VCaP (cell line): ENCODE results near the gene BMP7.

Experiments used
- H3K27ac ChIP-seq: fragments of 450-650 bp; 2 replicates; pipeline ENCODE4 v1.5.1; 2017
- TF ChIP-seq, protein P1 (sequence below): fragments of 450-650 bp; conservative IDR thresholded peaks from 2 replicates; pipeline ENCODE4 v1.5.1; 2017; ENCODE audit warnings: mild to moderate bottlenecking, moderate library complexity

The BMP7 gene

DNA sequence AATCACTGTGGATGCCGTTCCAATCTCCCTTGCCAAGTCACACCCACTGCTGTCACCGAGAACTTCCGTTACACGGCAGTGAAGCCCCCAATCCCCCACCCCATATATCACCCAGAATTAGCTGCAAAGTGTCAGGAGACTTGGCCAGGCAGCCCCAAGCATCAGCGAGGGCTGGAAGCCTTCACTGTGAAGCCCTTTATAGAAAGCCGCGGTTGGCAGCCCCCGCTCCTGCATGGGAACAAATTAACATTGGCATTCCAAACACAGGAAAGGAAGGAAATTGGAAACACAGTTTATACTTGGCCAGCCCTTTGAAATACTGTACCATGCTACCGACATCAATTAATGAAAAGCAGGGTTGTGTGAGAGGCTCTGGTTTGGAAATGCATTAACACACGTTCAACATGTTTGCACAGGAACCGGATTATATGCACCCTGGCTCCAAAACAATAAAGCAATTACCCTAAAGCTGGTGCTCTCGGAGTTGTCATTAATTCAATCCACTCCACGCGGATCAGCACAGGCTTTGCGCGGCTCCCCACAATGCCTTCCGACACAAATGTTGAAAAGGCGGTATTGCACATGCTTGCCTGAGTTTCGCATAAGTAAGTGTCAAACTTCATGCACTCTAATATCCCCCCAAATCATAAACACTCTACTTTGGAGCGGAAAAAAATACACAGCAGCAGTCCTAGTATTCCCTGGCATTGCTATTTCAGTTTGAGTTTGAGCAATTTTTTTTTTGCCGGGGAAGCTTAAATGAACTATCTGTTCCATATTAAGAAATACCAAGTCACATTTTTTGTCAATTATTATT is 7.1 kb downstream of the BMP7 start:
- peak overlapping the region; percentile 74 for H3K27ac ChIP-seq
- TF ChIP-seq, protein P1, sequence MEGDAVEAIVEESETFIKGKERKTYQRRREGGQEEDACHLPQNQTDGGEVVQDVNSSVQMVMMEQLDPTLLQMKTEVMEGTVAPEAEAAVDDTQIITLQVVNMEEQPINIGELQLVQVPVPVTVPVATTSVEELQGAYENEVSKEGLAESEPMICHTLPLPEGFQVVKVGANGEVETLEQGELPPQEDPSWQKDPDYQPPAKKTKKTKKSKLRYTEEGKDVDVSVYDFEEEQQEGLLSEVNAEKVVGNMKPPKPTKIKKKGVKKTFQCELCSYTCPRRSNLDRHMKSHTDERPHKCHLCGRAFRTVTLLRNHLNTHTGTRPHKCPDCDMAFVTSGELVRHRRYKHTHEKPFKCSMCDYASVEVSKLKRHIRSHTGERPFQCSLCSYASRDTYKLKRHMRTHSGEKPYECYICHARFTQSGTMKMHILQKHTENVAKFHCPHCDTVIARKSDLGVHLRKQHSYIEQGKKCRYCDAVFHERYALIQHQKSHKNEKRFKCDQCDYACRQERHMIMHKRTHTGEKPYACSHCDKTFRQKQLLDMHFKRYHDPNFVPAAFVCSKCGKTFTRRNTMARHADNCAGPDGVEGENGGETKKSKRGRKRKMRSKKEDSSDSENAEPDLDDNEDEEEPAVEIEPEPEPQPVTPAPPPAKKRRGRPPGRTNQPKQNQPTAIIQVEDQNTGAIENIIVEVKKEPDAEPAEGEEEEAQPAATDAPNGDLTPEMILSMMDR: no peak

DNA sequence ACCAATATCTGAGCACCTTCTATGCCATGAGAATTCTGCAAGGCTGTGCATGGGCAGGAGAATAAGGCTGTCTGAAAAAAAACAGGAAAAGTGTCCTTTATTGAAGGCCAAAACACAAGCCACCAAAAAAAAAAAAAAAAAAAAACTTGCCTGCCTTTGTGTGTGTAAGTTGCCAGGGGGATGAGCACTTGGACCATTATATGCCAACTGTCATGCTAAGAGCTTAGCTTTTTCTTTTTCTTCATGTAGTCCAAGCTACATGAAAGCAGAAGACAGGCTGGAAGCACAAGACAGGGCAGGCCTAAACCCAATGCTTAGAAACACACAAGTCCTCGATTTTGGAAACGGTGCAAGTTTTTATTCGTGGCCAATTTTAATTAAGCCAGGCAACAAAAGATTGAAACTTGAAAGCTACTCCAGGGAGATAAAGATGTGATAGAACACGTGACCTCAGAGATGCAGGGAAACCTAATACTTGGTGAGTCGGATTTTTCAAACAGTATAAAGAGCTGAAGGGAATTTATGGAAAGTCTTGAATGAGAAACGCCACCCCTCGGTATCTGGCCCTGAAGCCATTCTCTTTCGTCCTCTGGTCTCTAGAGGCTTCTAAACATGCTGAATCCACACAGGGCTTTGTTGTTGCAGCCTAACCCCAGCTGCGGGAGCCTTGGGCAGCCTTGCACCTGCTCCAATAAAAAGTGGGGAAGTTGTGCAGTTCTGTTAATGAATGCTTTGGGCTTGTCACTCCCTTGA is 8.6 kb downstream of the BMP7 start:
- TF ChIP-seq, protein P1: no peak
- H3K27ac ChIP-seq: no peak overlapping the region; the same call in 1 of the 2 replicates

DNA sequence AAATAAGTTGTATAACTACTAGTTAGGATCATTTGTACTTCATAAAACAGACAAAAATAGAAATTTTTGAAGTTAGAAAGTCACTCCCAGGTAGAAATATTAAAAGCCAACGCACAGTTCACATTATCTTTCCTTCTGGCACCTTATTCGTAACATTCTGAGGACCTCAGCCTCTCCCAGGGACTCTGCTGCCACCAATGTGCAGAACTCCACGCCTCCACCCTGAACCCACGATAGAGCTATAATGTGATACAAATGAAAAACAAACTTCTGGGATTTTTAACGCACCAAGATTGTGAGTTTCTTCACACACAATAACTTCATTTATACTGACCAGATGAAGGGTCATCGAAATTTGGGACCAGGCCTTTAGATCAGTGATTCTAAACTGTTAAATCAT is 9.5 kb downstream of the BMP7 start:
- TF ChIP-seq, protein P1: no peak

DNA sequence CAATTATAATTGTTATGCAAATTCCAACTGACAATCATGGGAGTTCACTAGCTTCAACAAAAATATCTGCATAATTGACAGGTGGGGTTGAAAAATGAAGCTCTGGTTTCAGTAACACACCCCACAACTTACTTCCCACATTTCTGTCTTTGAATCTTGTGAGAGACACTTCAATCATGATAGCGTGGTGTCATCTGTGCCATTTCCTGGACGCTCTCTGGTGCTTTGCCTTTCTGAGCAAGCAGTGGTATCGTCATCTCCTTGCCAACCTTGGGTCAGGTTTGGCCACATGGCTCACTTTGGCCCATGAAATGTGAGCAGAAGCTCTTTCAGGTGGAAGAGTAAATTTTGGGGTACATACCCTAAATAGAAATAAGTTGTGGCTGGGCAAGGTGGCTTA is 10.2 kb downstream of the BMP7 start:
- TF ChIP-seq, protein P1: no peak
- H3K27ac ChIP-seq: no peak overlapping the region

More for the DNA sequence above, 9.5 kb downstream of the BMP7 start:
- no peak overlapping the region for H3K27ac ChIP-seq

DNA sequence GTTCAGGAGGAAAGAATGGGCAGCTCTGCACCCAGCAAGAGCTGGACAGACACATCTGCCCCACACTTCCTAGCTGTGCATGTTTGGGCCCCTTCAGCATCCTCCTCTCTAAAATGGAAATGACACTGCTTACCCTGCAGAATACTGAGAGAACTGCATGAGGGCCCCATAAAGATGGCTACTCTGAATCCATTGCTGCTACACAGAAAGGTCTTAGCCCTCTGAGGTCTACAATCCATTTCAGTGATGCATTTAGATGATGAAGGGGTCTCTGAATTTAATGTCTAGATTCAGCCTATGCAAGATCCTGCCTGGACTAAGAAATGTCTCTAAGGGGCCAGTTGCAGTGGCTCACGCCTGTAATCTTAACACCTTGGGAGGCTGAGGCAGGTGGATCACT is 11.3 kb downstream of the BMP7 start:
- TF ChIP-seq, protein P1: no peak
- no peak overlapping the region for H3K27ac ChIP-seq

DNA sequence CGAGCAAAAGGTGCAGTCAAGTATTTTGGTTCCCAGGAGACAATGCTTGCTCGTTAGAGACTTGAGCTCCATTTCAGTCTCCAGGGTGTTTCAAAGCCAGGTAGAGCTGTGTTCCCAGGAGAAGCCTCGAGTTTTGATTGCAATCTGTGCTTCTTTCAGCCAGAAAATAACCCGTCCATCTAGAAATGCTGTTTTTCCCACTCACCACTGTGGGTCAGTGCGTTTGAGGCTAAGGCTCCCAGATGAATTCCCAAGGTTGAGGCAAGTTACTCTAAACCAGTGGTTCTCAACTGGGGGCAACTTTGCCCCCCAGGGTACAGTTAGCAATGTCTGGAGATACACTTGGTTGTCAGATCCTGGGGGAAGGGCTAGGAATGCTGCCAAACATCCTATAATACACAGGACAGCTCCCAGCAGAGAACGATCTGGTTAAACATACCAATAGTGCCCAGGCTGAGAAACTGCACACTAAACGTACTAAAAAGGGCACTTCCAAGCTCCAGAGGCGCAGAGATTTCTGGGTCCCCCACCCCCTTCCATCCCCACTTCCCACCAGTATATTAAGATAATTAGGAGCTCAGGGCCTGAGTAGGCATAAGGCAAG is 13.8 kb downstream of the BMP7 start:
- H3K27ac ChIP-seq: peak overlapping the region; percentile 75
- TF ChIP-seq, protein P1: no peak

DNA sequence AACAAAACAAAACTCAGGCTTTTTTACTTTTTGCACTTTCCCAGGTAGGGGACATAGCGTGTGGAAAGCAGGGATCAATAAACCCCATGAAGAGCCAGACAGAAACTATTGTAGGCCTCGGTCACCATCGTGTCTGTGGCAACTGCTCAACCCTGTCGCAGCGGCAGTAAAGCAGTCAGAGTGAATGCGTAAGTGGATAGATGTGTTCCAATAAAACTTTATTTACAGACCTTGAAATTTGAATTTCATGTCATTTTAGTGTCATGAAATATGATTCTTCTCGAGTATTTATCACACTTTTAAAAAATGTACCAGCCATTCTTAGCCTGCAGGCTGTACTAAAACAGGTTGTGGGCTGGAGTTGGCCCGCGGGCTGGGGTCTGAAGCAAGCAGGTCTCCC is 14.5 kb downstream of the BMP7 start:
- peak overlapping the region; percentile 75 for H3K27ac ChIP-seq
- TF ChIP-seq, protein P1: no peak
